IPS-18a (cell line): Measurements from ENCODE around the gene TMEM168.
"Not testable (repeated sequence)": the region's sequence is repeated elsewhere in the genome, so short reads cannot be mapped to it uniquely, and the experiment has no call there.

Source experiments
- H3K27ac ChIP-seq: one replicate; pipeline ENCODE4 v1.5.1; 2013; ENCODE audit warnings: low read length
- H3K27me3 ChIP-seq: one replicate; pipeline ENCODE4 v1.6.1; 2013; ENCODE audit warnings: mild to moderate bottlenecking, low read length; ENCODE audit not compliant: control insufficient read depth, insufficient read depth
- H3K36me3 ChIP-seq: one replicate; pipeline ENCODE4 v1.6.1; 2013; ENCODE audit warnings: low read depth, low read length; ENCODE audit not compliant: control insufficient read depth
- H3K4me1 ChIP-seq: one replicate; pipeline ENCODE4 v1.6.1; 2013; ENCODE audit warnings: low read depth, low read length; ENCODE audit not compliant: control insufficient read depth
- H3K4me3 ChIP-seq: one replicate; pipeline ENCODE4 v1.5.1; 2013; ENCODE audit warnings: low read length
- H3K9ac ChIP-seq: one replicate; pipeline ENCODE4 v1.6.1; 2013; ENCODE audit warnings: mild to moderate bottlenecking, low read length, moderate library complexity
- H3K9me3 ChIP-seq: one replicate; pipeline ENCODE4 v1.6.1; 2013; ENCODE audit warnings: low read depth, low read length; ENCODE audit not compliant: control insufficient read depth

TMEM168 gene

DNA sequence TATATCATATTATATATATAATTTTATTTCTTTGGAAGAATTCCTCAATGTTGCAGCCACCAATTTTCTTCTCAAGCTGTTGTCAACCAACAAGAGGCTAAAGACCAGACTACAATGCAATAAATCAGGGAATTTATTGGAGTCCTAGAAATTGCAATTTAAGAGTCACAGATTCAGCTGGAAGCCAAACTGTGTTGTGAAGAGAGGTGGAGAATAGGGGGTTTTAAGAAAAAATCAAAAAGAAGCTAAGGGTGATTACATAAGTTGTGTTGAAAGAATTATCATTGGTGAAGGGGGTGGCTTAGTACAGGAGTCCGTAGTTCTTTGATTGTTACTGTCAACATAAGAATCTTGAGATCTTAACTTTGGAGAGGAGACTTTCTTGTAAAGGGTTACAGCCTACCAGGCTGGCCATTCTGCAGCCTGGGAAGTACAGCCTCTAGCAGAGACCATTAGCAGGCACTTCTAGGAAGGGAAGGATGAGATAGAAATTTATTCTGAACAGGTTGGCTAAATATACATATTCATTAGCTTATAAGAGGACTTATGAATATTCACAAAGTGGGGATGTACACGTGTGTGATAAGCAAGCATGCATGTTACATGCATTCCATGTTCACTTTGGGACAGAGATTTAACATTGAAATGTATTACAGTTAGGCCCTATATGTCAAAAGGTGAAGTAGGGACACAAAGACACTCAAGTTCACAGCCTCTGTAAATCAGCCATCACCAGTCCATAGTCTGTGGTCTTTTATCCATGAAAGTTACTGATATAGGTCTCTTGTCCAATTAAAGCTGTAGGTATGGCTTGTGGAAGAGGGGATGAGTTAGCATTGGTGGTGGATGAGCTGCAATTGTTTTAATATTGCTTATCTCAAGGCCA is 8.3 kb upstream of the TMEM168 start:
- Histone ChIP-seq H3K27ac (no peak overlapping the region), H3K36me3 (no peaks in the 10 kb centered on the region), H3K9ac (no peak overlapping the region), H3K4me1 (no peaks in the 10 kb centered on the region), H3K27me3 (no peaks in the 10 kb centered on the region), H3K4me3 (no peak overlapping the region), H3K9me3 (no peaks in the 10 kb centered on the region)

GRCh38 chr7:112796552-112796951 is 6.4 kb upstream of the TMEM168 start:
- not testable (repeated sequence) for H3K4me1 ChIP-seq, H3K9me3 ChIP-seq, H3K36me3 ChIP-seq, H3K4me3 ChIP-seq, H3K9ac ChIP-seq, H3K27ac ChIP-seq, H3K27me3 ChIP-seq

- no peaks in the 10 kb centered on the region for H3K27me3 ChIP-seq
- H3K36me3 ChIP-seq, result no peaks in the 10 kb centered on the region
- no peak overlapping the region for H3K9ac ChIP-seq
- H3K27ac ChIP-seq, result no peak overlapping the region
- no peak overlapping the region for H3K4me3 ChIP-seq
- H3K9me3 ChIP-seq, result no peaks in the 10 kb centered on the region
- H3K4me1 ChIP-seq, result no peaks in the 10 kb centered on the region
Observed at GRCh38 chr7:112792441-112792840, 2.2 kb upstream of the TMEM168 start.

DNA sequence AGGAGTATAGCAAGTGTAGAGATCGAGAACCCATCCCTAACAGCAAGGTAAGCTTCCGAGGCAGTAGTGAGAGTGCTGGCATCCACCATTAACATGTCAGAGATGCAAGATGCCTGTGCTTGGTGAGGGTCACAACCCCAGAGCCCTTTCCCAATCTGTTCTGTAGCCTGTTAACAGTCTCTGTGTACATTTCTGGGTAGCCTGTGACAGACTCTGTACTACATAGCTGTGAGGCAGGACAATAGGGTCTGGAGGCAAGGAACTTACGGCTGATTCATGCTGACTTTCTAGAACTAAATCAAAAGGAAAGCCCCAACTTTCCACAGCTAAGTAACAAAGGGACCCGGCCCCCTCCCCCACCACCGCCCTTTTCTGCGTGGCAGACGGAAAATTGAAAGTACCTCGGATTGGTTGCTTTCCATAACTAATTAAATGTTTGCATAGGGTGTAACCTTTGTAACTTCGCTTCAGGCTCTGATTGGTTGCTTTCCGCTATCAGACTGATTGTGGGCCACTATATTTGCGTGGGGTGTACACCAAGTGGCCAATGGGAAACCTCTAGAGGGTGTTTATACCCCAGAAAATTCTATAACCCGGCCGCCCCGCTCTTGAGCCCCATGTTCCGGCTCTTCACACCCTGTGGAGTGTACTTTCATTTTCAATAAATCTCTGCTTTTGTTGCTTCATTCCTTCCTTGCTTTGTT is 1.4 kb upstream of the TMEM168 start:
- H3K36me3 ChIP-seq, result no peaks in the 10 kb centered on the region
- H3K27ac ChIP-seq, result no peak overlapping the region
- H3K9me3 ChIP-seq, result no peaks in the 10 kb centered on the region
- H3K9ac ChIP-seq, result no peak overlapping the region
- no peaks in the 10 kb centered on the region for H3K4me1 ChIP-seq
- no peaks in the 10 kb centered on the region for H3K27me3 ChIP-seq
- no peak overlapping the region for H3K4me3 ChIP-seq

GRCh38 chr7:112790586-112791003 is 402 bp upstream of the TMEM168 start:
- Histone ChIP-seq H3K4me3 (peak overlapping the region; percentile 95), H3K36me3 (no peaks in the 10 kb centered on the region), H3K9ac (peak overlapping the region; percentile 91), H3K4me1 (no peaks in the 10 kb centered on the region), H3K27ac (no peak overlapping the region), H3K9me3 (no peaks in the 10 kb centered on the region), H3K27me3 (no peaks in the 10 kb centered on the region)

DNA sequence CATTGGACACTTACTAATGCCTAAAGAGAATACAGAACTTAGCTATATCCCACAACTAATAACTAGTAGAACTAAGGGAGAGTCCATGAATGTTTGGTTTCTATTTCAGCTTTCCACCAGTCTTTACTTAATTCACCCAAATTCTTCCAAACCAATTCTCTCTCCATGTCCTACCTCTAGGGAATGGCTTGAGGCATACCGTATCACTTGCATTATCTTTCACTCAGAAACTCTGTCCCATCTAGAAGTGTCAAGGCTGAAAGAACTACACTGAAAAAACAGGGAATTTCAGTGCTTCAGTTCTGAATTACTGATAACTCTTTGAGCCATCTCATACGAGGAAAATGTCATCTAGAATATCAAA is 758 bp downstream of the TMEM168 start:
- peak overlapping the region; percentile 95 for H3K4me3 ChIP-seq
- no peaks in the 10 kb centered on the region for H3K9me3 ChIP-seq
- no peaks in the 10 kb centered on the region for H3K4me1 ChIP-seq
- H3K9ac ChIP-seq, result peak overlapping the region; percentile 91
- no peaks in the 10 kb centered on the region for H3K27me3 ChIP-seq
- H3K27ac ChIP-seq, result no peak overlapping the region
- no peaks in the 10 kb centered on the region for H3K36me3 ChIP-seq

DNA sequence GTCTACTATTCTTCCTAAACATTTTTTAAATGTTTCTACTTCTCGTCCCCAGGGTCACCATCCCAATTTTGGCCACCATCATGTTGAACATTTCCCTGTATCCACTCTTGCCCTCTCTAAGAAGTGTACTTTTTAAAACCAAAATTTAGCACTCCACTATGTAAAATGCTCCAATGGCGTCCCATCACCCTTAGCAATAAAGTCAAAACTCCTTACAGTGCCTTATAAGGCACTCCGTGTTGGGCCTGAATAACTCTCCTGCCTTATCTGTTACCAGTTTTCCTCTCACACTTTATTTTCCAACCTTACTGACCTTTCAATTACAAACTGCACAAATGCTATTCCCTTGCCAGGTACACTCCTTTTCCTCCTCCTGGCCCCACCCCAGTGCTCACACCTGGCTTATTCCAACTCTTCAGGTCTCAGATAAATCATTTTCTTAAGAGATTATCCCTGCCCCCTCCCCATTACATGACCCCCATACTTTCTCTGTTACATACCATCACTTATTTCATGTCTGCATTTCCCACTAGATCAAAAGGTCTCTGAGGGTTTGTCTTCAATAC is 1.3 kb downstream of the TMEM168 start:
- Histone ChIP-seq H3K4me1 (no peaks in the 10 kb centered on the region), H3K9ac (peak overlapping the region; percentile 91), H3K27ac (no peak overlapping the region), H3K27me3 (no peaks in the 10 kb centered on the region), H3K4me3 (peak overlapping the region; percentile 95), H3K36me3 (no peaks in the 10 kb centered on the region), H3K9me3 (no peaks in the 10 kb centered on the region)

DNA sequence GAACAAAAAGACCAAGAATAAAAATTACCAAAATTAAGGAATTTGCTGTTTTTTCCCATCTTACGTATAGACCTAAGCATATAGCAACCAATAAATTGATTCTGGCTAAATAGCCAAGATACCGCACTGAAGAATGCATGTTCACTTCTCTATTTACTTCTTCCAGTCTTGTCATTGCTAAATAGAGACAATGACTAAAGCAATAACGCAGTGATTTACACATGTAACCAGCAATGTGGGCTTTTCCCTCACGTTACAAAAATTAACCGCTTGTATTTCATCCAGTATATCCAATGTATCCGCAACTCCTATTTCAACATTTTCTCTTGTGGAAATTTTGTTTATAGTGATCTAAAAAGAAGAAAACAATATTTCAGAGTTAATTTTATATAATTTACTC is 5.6 kb downstream of the TMEM168 start:
- Histone ChIP-seq H3K4me3 (no peak overlapping the region), H3K36me3 (no peaks in the 10 kb centered on the region), H3K9ac (no peak overlapping the region)

DNA sequence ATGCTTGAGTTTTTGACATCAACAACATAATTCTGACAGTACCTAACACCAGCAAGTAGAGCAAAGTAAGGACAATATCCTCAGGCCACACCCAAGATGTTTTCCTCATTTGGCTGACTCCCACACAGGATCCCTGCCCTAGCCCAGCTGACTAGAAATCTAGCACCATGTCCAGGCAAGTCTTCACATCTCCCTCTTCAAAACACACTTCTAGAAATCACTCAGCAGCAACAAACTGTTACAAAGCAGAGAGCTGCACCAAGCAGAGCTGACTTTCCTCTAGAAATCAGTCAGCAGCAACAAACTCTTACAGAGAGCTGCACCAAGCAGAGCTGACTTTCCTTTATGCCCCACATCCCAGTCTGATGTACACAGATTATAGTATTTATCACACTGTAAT is 7.7 kb downstream of the TMEM168 start:
- Histone ChIP-seq H3K9me3 (no peaks in the 10 kb centered on the region), H3K27me3 (no peaks in the 10 kb centered on the region), H3K4me3 (no peak overlapping the region), H3K9ac (no peak overlapping the region), H3K27ac (no peak overlapping the region), H3K4me1 (no peaks in the 10 kb centered on the region), H3K36me3 (no peaks in the 10 kb centered on the region)

More for the DNA sequence above, 5.6 kb downstream of the TMEM168 start:
- Histone ChIP-seq H3K27ac (no peak overlapping the region), H3K27me3 (no peaks in the 10 kb centered on the region), H3K4me1 (no peaks in the 10 kb centered on the region), H3K9me3 (no peaks in the 10 kb centered on the region)

DNA sequence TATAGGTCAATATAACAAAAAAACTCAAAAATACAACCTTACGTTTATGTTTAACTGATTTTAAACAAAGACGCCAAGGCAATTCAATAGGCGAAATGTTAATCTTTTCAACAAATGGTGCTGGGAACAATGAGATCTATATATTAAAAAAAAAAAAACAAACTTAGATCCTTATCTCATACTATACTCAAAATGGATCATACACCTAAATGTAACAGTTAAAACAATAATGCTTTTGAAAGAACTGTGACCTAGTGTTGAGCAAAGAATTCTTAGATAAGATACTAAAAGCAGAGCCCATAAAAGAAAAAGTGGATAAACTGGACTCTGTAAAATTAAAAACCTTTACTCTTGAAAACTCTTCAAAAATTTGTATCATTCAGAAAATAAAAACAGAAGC is 8.6 kb downstream of the TMEM168 start:
- no peak overlapping the region for H3K4me3 ChIP-seq
- H3K27me3 ChIP-seq, result no peaks in the 10 kb centered on the region
- no peaks in the 10 kb centered on the region for H3K9me3 ChIP-seq
- H3K9ac ChIP-seq, result no peak overlapping the region
- H3K27ac ChIP-seq, result no peak overlapping the region
- no peaks in the 10 kb centered on the region for H3K36me3 ChIP-seq
- no peaks in the 10 kb centered on the region for H3K4me1 ChIP-seq

DNA sequence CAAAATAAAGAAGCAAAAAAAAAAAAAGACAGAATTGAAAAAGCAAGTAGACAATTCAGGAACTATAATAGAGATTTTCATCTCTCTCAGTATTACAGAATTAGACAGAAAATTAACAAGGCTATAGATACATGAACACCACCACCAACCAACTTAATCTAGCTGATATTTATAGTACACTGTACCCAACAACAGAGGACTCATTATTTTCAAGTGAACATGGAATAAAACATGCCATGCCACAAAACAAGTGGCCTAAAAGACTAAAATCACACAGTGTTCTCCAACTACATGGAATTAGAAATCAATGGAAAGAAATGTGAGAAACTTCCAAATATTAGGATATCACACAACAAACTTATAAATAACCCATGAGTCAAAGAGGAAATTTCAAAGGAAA is 9.1 kb downstream of the TMEM168 start:
- H3K9ac ChIP-seq, result no peak overlapping the region
- no peaks in the 10 kb centered on the region for H3K9me3 ChIP-seq
- no peaks in the 10 kb centered on the region for H3K4me1 ChIP-seq
- H3K36me3 ChIP-seq, result no peaks in the 10 kb centered on the region
- no peak overlapping the region for H3K4me3 ChIP-seq
- H3K27ac ChIP-seq, result no peak overlapping the region
- no peaks in the 10 kb centered on the region for H3K27me3 ChIP-seq
